ENCODE results near the gene IL18BP. TPM values are rescaled to one million over a fixed set of nuclear protein-coding genes. Genes with fewer than 3 reads are reported as not detected.

IL18BP gene
- total RNA-seq, 1 donor = 2.2 TPM

- no peak for TF ChIP-seq CTCF (IDR thresholded peaks at IDR 0.05; ENCODE audit: insufficient read depth, low read length)
- no peak for DNase-seq (ENCODE audit: low read depth)
- H3K4me3 ChIP-seq (ENCODE audit: low read depth, low read length) = no peak overlapping the region
Observed at GRCh38 chr11:72010529-72011233, 12.0 kb downstream of the IL18BP start.

GRCh38 chr11:72012091-72012630 is 13.5 kb downstream of the IL18BP start:
- no peak for DNase-seq (ENCODE audit: low read depth)
- no peak for TF ChIP-seq CTCF (IDR thresholded peaks at IDR 0.05; ENCODE audit: insufficient read depth, low read length)
- no peak overlapping the region for H3K4me3 ChIP-seq (ENCODE audit: low read depth, low read length)

- peak; percentile 97 for DNase-seq (ENCODE audit: low read depth)
- peak; percentile 40 for TF ChIP-seq CTCF (IDR thresholded peaks at IDR 0.05; ENCODE audit: insufficient read depth, low read length)
- no peak overlapping the region for H3K4me3 ChIP-seq (ENCODE audit: low read depth, low read length)
Observed at GRCh38 chr11:72012897-72013721, 14.4 kb downstream of the IL18BP start.

- H3K4me3 ChIP-seq (ENCODE audit: low read depth, low read length) = no peak overlapping the region
- DNase-seq (ENCODE audit: low read depth) = peak; percentile 73
- TF ChIP-seq CTCF (IDR thresholded peaks at IDR 0.05; ENCODE audit: insufficient read depth, low read length) = no peak
Observed at GRCh38 chr11:72013765-72014711, 15.3 kb downstream of the IL18BP start.

GRCh38 chr11:72014761-72015320 is 16.1 kb downstream of the IL18BP start:
- TF ChIP-seq CTCF (IDR thresholded peaks at IDR 0.05; ENCODE audit: insufficient read depth, low read length) = no peak
- DNase-seq (ENCODE audit: low read depth) = no peak

More at GRCh38 chr11:72014761-72015320, 16.1 kb downstream of the IL18BP start:
- no peak overlapping the region for H3K4me3 ChIP-seq (ENCODE audit: low read depth, low read length)
